Nephron progenitor cell (in vitro differentiated cells): ENCODE results near the gene PPARA.

ENCODE experiments used
- DNase-seq: peaks from one replicate; pipeline ENCODE4 v3.0.0; 2021
- H3K27ac Mint-ChIP-seq: 2 replicates; pipeline ENCODE4 v1.8.0; 2021; ENCODE audit warnings: mild to moderate bottlenecking, moderate library complexity, mixed read lengths
- H3K27me3 Mint-ChIP-seq: 2 replicates; pipeline ENCODE4 v1.8.0; 2021; ENCODE audit warnings: mild to moderate bottlenecking, low read depth, mixed read lengths; ENCODE audit not compliant: poor library complexity
- H3K36me3 Mint-ChIP-seq: 2 replicates; pipeline ENCODE4 v1.8.0; 2021; ENCODE audit warnings: low read depth, mixed read lengths
- H3K4me1 Mint-ChIP-seq: 2 replicates; pipeline ENCODE4 v1.8.0; 2021; ENCODE audit warnings: mixed read lengths
- H3K4me3 Mint-ChIP-seq: 2 replicates; pipeline ENCODE4 v1.8.0; 2021; ENCODE audit warnings: mild to moderate bottlenecking, moderate library complexity, mixed read lengths
- H3K9me3 Mint-ChIP-seq: 2 replicates; pipeline ENCODE4 v1.8.0; 2021; ENCODE audit warnings: mild to moderate bottlenecking, moderate library complexity, mixed read lengths
- TF ChIP-seq, protein P1 (sequence below): fragments of 200-600 bp; sonication (generic); IDR thresholded peaks from 2 replicates; pipeline ENCODE4 v1.5.0; 2021; ENCODE audit warnings: antibody characterized with exemption

PPARA gene

DNA sequence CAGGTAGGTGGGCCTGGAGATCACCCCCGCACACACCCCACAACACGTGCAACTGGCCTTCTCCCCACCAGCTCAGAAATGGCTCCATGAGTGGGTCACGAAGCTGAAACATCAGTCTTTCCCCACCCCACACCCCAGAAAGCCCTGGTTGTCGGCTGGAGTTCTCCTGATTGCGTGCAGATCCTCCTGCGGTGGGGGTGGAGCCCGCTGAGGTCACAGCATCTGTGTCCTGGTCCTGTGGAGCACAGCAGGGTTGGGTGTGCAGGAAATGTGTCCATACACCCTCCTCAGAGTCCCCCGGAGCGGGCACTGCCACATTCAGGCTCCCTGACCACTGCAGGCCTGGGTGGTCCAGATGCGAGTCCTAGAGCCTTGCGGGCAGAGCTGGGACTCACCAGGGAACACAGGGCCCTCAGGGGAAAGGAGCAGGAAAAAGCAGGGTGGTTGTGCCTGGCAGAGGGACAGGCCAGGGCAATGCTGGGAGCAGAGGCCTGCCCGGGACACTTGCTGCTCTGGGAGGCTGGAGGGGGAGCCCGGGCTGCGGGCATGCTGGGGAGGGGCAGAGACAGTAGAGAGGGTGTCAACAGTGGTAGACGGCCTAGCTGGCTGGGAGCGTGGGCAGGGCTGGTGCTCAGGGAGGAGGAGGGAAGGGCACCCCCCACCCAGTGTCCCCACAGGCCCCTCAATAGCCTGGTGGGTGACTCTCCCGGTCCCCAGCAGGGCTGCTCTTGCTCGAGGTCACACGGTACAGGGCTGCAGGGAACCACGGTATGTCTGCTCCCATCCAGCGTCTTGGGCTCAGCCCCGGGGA, 42.4 kb upstream of the PPARA start:
- H3K36me3 Mint-ChIP-seq = no peaks in the 10 kb centered on the region
- no peak overlapping the region for H3K27ac Mint-ChIP-seq
- H3K4me3 Mint-ChIP-seq = no peak overlapping the region
- no peaks in the 10 kb centered on the region for H3K27me3 Mint-ChIP-seq
- no peaks in the 10 kb centered on the region for H3K9me3 Mint-ChIP-seq
- peaks cover 32% of the 10 kb centered on the region for H3K4me1 Mint-ChIP-seq
- TF ChIP-seq, protein P1, sequence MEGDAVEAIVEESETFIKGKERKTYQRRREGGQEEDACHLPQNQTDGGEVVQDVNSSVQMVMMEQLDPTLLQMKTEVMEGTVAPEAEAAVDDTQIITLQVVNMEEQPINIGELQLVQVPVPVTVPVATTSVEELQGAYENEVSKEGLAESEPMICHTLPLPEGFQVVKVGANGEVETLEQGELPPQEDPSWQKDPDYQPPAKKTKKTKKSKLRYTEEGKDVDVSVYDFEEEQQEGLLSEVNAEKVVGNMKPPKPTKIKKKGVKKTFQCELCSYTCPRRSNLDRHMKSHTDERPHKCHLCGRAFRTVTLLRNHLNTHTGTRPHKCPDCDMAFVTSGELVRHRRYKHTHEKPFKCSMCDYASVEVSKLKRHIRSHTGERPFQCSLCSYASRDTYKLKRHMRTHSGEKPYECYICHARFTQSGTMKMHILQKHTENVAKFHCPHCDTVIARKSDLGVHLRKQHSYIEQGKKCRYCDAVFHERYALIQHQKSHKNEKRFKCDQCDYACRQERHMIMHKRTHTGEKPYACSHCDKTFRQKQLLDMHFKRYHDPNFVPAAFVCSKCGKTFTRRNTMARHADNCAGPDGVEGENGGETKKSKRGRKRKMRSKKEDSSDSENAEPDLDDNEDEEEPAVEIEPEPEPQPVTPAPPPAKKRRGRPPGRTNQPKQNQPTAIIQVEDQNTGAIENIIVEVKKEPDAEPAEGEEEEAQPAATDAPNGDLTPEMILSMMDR = no peak
- DNase-seq = no peak

DNA sequence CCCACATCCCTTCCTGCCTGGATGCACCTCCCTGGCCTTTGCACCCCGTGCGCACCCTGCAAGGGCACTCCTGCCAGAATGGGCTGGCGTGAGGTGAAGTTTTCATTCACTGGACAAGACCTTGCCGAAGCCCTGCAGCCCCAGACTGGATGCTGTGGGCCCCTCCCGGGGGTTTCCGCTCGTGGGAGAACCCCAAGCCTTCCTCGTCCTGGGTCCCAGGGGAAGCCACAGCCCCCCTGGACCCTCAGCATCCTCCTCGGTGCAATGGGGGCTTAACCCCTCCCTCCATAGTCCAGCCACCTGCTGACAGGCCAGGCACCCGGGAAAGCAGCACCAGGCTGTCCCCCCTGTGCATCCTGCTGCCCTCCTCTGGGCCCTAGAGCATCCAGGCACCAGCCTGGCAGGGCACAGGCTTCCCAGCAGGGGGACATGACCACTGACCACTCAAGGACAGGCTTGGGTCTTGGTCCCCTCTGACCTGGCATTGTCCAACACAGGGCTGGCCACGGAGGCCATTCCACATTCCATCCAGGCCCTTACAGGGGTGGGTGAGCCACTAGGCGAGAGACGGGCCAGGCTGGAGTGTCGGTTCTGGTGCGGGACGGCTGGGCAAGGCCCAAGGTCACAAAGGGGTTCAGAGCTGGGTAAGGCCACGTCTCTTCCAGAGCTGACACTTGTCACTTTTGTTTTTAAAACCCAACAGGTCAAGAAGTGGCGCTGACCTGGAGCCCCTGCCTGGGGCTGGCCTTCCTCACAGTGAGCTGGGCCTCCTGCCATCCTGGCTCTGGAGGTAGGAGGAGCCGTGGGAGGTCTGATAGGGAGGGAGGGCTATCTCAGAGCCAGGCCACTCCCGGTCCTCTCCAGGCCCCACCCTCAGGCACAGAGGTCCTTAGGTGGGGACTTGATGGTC, 41.5 kb upstream of the PPARA start:
- H3K9me3 Mint-ChIP-seq = no peaks in the 10 kb centered on the region
- DNase-seq = peak; percentile 39
- H3K27ac Mint-ChIP-seq = no peak overlapping the region
- no peaks in the 10 kb centered on the region for H3K36me3 Mint-ChIP-seq
- TF ChIP-seq, protein P1 = no peak
- no peak overlapping the region for H3K4me3 Mint-ChIP-seq
- H3K27me3 Mint-ChIP-seq = no peaks in the 10 kb centered on the region
- peaks cover 32% of the 10 kb centered on the region for H3K4me1 Mint-ChIP-seq

DNA sequence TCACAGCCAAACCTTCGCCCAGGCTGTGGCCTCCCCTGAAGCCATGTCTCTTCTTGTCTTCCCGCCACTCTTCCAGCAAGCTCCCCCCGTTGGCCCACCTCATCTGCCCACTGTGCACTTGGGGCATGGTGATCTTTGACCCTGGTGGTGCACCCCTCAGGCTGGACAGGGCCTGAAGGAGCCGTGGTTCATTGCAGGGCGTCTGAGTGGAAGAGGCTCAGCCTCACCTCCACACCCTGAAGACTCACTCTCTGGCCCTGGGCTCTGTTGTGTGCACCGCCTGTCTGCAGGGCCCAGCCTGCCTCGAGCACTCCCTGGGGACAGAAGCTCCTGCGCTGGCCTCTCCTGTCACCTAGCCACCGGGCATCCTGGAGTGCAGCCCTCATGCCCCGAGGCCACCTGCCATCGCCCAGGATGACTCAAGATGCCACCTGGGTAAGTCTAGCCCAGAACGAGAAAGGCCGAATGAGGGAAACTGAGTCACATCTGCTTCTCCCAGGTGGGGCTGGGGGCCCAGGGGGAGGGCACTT, 40.8 kb upstream of the PPARA start:
- no peak overlapping the region for H3K4me3 Mint-ChIP-seq

DNA sequence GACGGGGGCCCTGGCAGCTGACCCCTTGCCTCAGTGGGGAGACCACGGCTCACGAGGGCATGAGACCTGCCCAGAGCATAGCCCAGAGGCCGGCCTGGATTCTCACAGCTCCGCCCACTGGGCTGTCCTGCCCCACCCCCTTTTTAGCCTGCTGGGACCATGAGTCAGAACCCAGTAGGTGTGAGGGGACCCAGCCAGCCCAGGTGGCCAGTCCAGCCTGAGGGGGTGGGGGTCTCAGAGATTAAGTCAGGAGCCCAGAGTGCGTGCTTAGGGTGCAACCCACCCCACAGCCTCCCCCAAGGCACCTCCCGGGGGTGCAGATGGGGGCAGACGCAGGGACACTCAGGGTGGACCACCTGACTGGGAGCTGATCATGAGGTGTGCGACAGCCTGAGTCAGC, 40.1 kb upstream of the PPARA start:
- Mint-ChIP-seq H3K4me1 (peaks cover 32% of the 10 kb centered on the region), H3K4me3 (no peak overlapping the region), H3K36me3 (no peaks in the 10 kb centered on the region), H3K9me3 (no peaks in the 10 kb centered on the region), H3K27ac (no peak overlapping the region), H3K27me3 (no peaks in the 10 kb centered on the region)
- TF ChIP-seq, protein P1 = no peak
- DNase-seq = no peak

More for the DNA sequence above, 40.8 kb upstream of the PPARA start:
- H3K27ac Mint-ChIP-seq = no peak overlapping the region
- no peaks in the 10 kb centered on the region for H3K36me3 Mint-ChIP-seq
- TF ChIP-seq, protein P1 = no peak
- H3K4me1 Mint-ChIP-seq = peaks cover 32% of the 10 kb centered on the region
- H3K9me3 Mint-ChIP-seq = no peaks in the 10 kb centered on the region
- no peaks in the 10 kb centered on the region for H3K27me3 Mint-ChIP-seq
- DNase-seq = no peak

DNA sequence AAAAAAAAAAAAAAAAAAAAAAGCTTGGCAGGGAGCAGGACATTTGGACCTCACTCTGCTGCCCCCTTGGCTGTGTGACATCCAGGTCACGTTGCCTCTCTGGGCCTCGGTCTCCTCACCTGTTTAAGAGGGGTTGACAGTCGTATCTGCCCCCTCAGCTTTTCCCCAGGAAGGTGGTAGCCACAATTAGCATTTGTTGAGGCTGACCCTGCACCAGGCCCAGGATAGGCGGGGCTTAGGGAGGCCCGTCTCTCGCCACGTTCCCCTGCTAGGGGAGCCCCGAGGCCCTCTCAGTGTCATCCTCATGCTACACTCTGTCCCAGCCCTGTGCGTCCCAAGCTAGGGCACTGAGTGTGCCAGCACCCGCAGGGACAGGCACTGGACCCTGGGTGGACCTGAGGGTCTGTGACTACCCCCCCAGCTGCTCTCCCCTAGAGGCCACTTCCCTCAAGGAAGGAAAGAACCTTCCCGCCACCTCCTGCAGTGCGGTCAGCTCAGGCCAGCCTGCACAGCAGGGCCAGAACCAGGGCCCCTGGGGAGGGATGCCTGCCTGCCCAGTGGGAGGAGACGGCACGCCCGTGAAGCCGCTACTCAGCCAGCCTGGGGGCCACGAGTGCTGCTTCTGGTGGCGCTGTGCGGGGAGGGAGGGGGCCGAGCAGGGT, 38.5 kb upstream of the PPARA start:
- Mint-ChIP-seq H3K36me3 (no peaks in the 10 kb centered on the region), H3K9me3 (no peaks in the 10 kb centered on the region), H3K27ac (no peak overlapping the region), H3K4me3 (no peak overlapping the region), H3K27me3 (peaks cover 4% of the 10 kb centered on the region), H3K4me1 (peaks cover 23% of the 10 kb centered on the region)
- peak; percentile 56 for DNase-seq
- TF ChIP-seq, protein P1 = no peak
